HepG2 (cell line): ENCODE results near the gene ARHGEF1. TPM values are rescaled to one million over a fixed set of nuclear protein-coding genes. Genes with fewer than 3 reads are reported as not detected.
A peak's percentile ranks its signal among the peaks of the same experiment; 100 is the strongest.

Experiments used
- ELF3 ChIP-seq: IDR thresholded peaks from 2 replicates; pipeline ENCODE4 v1.6.1; 2016; ENCODE audit warnings: missing genetic modification reagents, missing compliant biosample characterization
- GLI4 ChIP-seq: sonication (generic); formaldehyde crosslinking; IDR thresholded peaks from 2 replicates; pipeline ENCODE4 v1.5.1; 2020; ENCODE audit warnings: missing genetic modification reagents, mild to moderate bottlenecking, moderate library complexity, borderline replicate concordance
- GMEB1 ChIP-seq: sonication (generic); formaldehyde crosslinking; IDR thresholded peaks from 2 replicates; pipeline ENCODE4 v1.5.1; 2020; ENCODE audit warnings: missing genetic modification reagents, mild to moderate bottlenecking, borderline replicate concordance
- TOE1 ChIP-seq: sonication (generic); formaldehyde crosslinking; IDR thresholded peaks from 2 replicates; pipeline ENCODE4 v1.4.0; 2020; ENCODE audit warnings: mild to moderate bottlenecking, missing genetic modification reagents
- ZEB1 ChIP-seq: IDR thresholded peaks from 2 replicates; pipeline ENCODE4 v1.6.1; 2012; ENCODE audit warnings: mild to moderate bottlenecking, low read depth, inconsistent platforms; ENCODE audit not compliant: insufficient replicate concordance
- ZNF12 ChIP-seq: sonication (generic); formaldehyde crosslinking; IDR thresholded peaks from 2 replicates; pipeline ENCODE4 v1.5.0; 2020; ENCODE audit warnings: missing genetic modification reagents
- ZNF180 ChIP-seq: sonication (generic); formaldehyde crosslinking; IDR thresholded peaks from 2 replicates; pipeline ENCODE4 v1.4.0; 2020; ENCODE audit warnings: low read depth, missing genetic modification reagents, borderline replicate concordance
- ZNF672 ChIP-seq: sonication (generic); formaldehyde crosslinking; IDR thresholded peaks from 2 replicates; pipeline ENCODE4 v1.8.1; 2022; ENCODE audit warnings: missing genetic modification reagents
- ZNF773 ChIP-seq: sonication (generic); formaldehyde crosslinking; IDR thresholded peaks from 2 replicates; pipeline ENCODE4 v1.4.0; 2020; ENCODE audit warnings: missing genetic modification reagents, borderline replicate concordance
- polyA plus RNA-seq, 8 experiments: library from polyadenylated mRNA; depleted of rRNA in 3 of 8; stranded (reverse) in 7 of 8; unstranded in 1 of 8; fragments of >200 nt; fragmentation: Illumina TruSeq in 4 of 8; extraction: Trizol in 4 of 8; gene quantifications; 2 replicates each; pipeline versions ENCODE4 v1.2.1 to v1.2.3, GENCODE V29; 2011 to 2016; ENCODE audit warnings: low read depth in 4 of 8, missing spikeins in 1 of 8, mixed read lengths in 1 of 8; ENCODE audit not compliant: insufficient read depth in 1 of 8
- total RNA-seq, 5 experiments: library from RNA; depleted of rRNA; stranded (reverse); fragments of >200 nt; fragmentation: Illumina TruSeq; extraction: Trizol; gene quantifications; 2 replicates each; pipeline ENCODE4 v1.2.3, GENCODE V29; 2016; ENCODE audit warnings: low read depth in 1 of 5
- TF ChIP-seq, protein P1 (sequence below): sonication (generic); formaldehyde crosslinking; conservative IDR thresholded peaks from 2 replicates; pipeline ENCODE4 v1.4.0; 2020; ENCODE audit warnings: missing genetic modification reagents
- TF ChIP-seq, protein P2 (sequence below): sonication (generic); formaldehyde crosslinking; conservative IDR thresholded peaks from 2 replicates; pipeline ENCODE4 v1.8.0; 2022; ENCODE audit warnings: mild to moderate bottlenecking, moderate library complexity, missing genetic modification reagents
- TF ChIP-seq, protein P3 (sequence below): sonication (generic); formaldehyde crosslinking; IDR thresholded peaks from 2 replicates; pipeline ENCODE4 v1.8.1; 2023; ENCODE audit warnings: mild to moderate bottlenecking, missing genetic modification reagents
- TF ChIP-seq, protein P4 (sequence below): sonication (generic); formaldehyde crosslinking; IDR thresholded peaks from 2 replicates; pipeline ENCODE4 v1.5.1; 2020; ENCODE audit warnings: mild to moderate bottlenecking, missing genetic modification reagents, borderline replicate concordance
- TF ChIP-seq, protein P5 (sequence below): sonication (generic); formaldehyde crosslinking; IDR thresholded peaks from 2 replicates; pipeline ENCODE4 v1.4.0; 2020; ENCODE audit warnings: mild to moderate bottlenecking, missing genetic modification reagents

The ARHGEF1 gene
- total and polyA plus RNA-seq, 2 of the 13 experiments (the other 11 are each of a cell fraction or from before 2014, with no cell fraction given) = 33.7 to 34.7 TPM

- TF ChIP-seq, protein P1, sequence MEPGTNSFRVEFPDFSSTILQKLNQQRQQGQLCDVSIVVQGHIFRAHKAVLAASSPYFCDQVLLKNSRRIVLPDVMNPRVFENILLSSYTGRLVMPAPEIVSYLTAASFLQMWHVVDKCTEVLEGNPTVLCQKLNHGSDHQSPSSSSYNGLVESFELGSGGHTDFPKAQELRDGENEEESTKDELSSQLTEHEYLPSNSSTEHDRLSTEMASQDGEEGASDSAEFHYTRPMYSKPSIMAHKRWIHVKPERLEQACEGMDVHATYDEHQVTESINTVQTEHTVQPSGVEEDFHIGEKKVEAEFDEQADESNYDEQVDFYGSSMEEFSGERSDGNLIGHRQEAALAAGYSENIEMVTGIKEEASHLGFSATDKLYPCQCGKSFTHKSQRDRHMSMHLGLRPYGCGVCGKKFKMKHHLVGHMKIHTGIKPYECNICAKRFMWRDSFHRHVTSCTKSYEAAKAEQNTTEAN (CRISPR knock-in tag) = no peak
- TF ChIP-seq ZNF773 (CRISPR knock-in tag) = no peak
- no peak for TF ChIP-seq TOE1 (CRISPR knock-in tag)
- TF ChIP-seq, protein P2, sequence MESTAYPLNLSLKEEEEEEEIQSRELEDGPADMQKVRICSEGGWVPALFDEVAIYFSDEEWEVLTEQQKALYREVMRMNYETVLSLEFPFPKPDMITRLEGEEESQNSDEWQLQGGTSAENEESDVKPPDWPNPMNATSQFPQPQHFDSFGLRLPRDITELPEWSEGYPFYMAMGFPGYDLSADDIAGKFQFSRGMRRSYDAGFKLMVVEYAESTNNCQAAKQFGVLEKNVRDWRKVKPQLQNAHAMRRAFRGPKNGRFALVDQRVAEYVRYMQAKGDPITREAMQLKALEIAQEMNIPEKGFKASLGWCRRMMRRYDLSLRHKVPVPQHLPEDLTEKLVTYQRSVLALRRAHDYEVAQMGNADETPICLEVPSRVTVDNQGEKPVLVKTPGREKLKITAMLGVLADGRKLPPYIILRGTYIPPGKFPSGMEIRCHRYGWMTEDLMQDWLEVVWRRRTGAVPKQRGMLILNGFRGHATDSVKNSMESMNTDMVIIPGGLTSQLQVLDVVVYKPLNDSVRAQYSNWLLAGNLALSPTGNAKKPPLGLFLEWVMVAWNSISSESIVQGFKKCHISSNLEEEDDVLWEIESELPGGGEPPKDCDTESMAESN (CRISPR knock-in tag) = peak; percentile 61
- TF ChIP-seq ZNF672 (CRISPR knock-in tag) = no peak
- no peak for TF ChIP-seq ZNF12
- TF ChIP-seq, protein P3, sequence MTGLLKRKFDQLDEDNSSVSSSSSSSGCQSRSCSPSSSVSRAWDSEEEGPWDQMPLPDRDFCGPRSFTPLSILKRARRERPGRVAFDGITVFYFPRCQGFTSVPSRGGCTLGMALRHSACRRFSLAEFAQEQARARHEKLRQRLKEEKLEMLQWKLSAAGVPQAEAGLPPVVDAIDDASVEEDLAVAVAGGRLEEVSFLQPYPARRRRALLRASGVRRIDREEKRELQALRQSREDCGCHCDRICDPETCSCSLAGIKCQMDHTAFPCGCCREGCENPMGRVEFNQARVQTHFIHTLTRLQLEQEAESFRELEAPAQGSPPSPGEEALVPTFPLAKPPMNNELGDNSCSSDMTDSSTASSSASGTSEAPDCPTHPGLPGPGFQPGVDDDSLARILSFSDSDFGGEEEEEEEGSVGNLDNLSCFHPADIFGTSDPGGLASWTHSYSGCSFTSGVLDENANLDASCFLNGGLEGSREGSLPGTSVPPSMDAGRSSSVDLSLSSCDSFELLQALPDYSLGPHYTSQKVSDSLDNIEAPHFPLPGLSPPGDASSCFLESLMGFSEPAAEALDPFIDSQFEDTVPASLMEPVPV (CRISPR knock-in tag) = no peak
- no peak for TF ChIP-seq ZEB1
- TF ChIP-seq, protein P4, sequence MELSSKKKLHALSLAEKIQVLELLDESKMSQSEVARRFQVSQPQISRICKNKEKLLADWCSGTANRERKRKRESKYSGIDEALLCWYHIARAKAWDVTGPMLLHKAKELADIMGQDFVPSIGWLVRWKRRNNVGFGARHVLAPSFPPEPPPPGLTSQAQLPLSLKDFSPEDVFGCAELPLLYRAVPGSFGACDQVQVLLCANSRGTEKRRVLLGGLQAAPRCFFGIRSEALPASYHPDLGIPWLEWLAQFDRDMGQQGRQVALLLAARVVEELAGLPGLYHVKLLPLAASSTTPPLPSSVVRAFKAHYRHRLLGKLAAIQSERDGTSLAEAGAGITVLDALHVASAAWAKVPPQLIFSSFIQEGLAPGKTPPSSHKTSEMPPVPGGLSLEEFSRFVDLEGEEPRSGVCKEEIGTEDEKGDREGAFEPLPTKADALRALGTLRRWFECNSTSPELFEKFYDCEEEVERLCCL (CRISPR knock-in tag) = no peak
- peak; percentile 78 for TF ChIP-seq ELF3 (CRISPR knock-in tag)
- TF ChIP-seq ZNF180 (CRISPR knock-in tag) = no peak
- no peak for TF ChIP-seq GLI4
- TF ChIP-seq GMEB1 = peak; percentile 95
- TF ChIP-seq, protein P5, sequence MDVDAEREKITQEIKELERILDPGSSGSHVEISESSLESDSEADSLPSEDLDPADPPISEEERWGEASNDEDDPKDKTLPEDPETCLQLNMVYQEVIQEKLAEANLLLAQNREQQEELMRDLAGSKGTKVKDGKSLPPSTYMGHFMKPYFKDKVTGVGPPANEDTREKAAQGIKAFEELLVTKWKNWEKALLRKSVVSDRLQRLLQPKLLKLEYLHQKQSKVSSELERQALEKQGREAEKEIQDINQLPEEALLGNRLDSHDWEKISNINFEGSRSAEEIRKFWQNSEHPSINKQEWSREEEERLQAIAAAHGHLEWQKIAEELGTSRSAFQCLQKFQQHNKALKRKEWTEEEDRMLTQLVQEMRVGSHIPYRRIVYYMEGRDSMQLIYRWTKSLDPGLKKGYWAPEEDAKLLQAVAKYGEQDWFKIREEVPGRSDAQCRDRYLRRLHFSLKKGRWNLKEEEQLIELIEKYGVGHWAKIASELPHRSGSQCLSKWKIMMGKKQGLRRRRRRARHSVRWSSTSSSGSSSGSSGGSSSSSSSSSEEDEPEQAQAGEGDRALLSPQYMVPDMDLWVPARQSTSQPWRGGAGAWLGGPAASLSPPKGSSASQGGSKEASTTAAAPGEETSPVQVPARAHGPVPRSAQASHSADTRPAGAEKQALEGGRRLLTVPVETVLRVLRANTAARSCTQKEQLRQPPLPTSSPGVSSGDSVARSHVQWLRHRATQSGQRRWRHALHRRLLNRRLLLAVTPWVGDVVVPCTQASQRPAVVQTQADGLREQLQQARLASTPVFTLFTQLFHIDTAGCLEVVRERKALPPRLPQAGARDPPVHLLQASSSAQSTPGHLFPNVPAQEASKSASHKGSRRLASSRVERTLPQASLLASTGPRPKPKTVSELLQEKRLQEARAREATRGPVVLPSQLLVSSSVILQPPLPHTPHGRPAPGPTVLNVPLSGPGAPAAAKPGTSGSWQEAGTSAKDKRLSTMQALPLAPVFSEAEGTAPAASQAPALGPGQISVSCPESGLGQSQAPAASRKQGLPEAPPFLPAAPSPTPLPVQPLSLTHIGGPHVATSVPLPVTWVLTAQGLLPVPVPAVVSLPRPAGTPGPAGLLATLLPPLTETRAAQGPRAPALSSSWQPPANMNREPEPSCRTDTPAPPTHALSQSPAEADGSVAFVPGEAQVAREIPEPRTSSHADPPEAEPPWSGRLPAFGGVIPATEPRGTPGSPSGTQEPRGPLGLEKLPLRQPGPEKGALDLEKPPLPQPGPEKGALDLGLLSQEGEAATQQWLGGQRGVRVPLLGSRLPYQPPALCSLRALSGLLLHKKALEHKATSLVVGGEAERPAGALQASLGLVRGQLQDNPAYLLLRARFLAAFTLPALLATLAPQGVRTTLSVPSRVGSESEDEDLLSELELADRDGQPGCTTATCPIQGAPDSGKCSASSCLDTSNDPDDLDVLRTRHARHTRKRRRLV (CRISPR knock-in tag) = peak; percentile 84
Measured at GRCh38 chr19:41859618-41860418, 23.2 kb upstream of the ARHGEF1 start, which contains the start of gene RPS19 (continued).
